Measurements from ENCODE around the gene LRRC36.

LRRC36 gene

DNA sequence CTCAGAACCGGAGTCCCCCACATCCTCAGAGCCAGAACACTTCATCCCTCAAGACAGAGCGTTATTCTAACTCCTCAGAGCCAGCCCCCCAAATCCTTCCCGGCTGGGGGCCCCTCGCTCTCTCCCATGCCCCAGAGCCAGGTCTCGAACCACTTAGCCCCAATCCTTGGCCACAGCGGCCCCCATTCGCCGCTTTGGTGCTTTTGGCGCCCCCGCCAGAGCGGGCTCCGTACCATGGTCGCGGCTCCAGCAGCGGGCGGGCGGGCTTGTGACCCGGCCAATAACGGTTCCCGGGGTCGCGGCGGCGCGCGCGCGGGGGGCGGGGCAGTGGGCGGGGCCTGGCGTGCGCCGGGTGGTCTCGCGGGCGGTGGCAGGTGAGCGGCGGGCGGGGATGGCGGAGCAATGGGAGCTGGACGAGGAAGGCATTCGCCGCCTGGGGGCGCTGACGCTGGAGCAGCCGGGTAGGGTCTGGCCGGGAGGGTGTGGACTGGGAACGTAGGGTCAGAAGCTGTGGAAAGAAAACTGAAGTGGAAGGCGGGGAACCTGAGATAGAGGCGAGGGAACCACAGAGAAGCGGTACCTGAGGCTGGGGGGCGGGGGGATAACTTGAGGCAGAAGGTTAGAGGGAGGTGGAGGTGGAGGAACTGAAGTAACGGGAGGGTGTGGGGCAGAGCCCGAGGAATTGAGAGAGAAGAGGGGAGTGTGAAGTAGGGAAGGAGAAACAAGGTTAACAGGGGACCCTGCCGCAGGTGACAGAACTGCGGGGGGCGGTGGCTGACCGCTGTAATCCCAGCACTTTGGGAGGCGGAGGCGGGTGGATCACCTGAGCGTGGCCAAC is at the start of gene LRRC36, which contains the start of gene KCTD19:
Gene LRRC36, plus strand, starts transcription at position 344 of the 838 bp plus-strand sequence. Its CDS starts 48 bp downstream, at position 392.
Gene KCTD19, minus strand, starts transcription at position 270 of the 838 bp plus-strand sequence. Its CDS starts 34 bp downstream, at position 236.
- Mint-ChIP-seq H3K27me3 (peaks cover 35% of the 10 kb centered on the region), H3K9me3 (no peaks in the 10 kb centered on the region), H3K27ac (peak within 1 kb of the TSS; percentile 57), H3K36me3 (no peaks in the 10 kb centered on the region), H3K4me3 (peak within 1 kb of the TSS; percentile 81), H3K4me1 (peaks cover 8% of the 10 kb centered on the region)

- H3K4me1 Mint-ChIP-seq: peaks cover 13% of the 10 kb centered on the region
- no peaks in the 10 kb centered on the region for H3K27me3 Mint-ChIP-seq
- peak overlapping the region; percentile 65 for H3K27ac Mint-ChIP-seq
- peak overlapping the region; percentile 67 for H3K4me3 Mint-ChIP-seq
- no peaks in the 10 kb centered on the region for H3K9me3 Mint-ChIP-seq
- peaks cover 3% of the 10 kb centered on the region for H3K36me3 Mint-ChIP-seq
Measured at GRCh38 chr16:67277294-67277998, 49.2 kb upstream of the LRRC36 start.

GRCh38 chr16:67277999-67278772 is 48.4 kb upstream of the LRRC36 start:
- no peaks in the 10 kb centered on the region for H3K27me3 Mint-ChIP-seq
- H3K36me3 Mint-ChIP-seq: peaks cover 4% of the 10 kb centered on the region
- peaks cover 13% of the 10 kb centered on the region for H3K4me1 Mint-ChIP-seq
- H3K4me3 Mint-ChIP-seq: peak overlapping the region; percentile 92
- peak overlapping the region; percentile 88 for H3K27ac Mint-ChIP-seq
- no peaks in the 10 kb centered on the region for H3K9me3 Mint-ChIP-seq

- Mint-ChIP-seq H3K4me3 (peak overlapping the region; percentile 92), H3K9me3 (no peaks in the 10 kb centered on the region), H3K4me1 (peaks cover 13% of the 10 kb centered on the region), H3K27me3 (no peaks in the 10 kb centered on the region), H3K27ac (peak overlapping the region; percentile 88), H3K36me3 (peaks cover 4% of the 10 kb centered on the region)
Measured at GRCh38 chr16:67278773-67279295, 47.8 kb upstream of the LRRC36 start.

- no peaks in the 10 kb centered on the region for H3K27me3 Mint-ChIP-seq
- H3K9me3 Mint-ChIP-seq: no peaks in the 10 kb centered on the region
- H3K27ac Mint-ChIP-seq: peak within 1 kb of the TSS; percentile 88
- H3K4me3 Mint-ChIP-seq: peak within 1 kb of the TSS; percentile 92
- peaks cover 13% of the 10 kb centered on the region for H3K4me1 Mint-ChIP-seq
- H3K36me3 Mint-ChIP-seq: peaks cover 4% of the 10 kb centered on the region
Measured at GRCh38 chr16:67279296-67280089, 47.1 kb upstream of the LRRC36 start, which contains the start of gene PLEKHG4. Gene PLEKHG4 (plus strand): TSS chr16:67279532. CDS start chr16:67280045, 513 bp downstream.

DNA sequence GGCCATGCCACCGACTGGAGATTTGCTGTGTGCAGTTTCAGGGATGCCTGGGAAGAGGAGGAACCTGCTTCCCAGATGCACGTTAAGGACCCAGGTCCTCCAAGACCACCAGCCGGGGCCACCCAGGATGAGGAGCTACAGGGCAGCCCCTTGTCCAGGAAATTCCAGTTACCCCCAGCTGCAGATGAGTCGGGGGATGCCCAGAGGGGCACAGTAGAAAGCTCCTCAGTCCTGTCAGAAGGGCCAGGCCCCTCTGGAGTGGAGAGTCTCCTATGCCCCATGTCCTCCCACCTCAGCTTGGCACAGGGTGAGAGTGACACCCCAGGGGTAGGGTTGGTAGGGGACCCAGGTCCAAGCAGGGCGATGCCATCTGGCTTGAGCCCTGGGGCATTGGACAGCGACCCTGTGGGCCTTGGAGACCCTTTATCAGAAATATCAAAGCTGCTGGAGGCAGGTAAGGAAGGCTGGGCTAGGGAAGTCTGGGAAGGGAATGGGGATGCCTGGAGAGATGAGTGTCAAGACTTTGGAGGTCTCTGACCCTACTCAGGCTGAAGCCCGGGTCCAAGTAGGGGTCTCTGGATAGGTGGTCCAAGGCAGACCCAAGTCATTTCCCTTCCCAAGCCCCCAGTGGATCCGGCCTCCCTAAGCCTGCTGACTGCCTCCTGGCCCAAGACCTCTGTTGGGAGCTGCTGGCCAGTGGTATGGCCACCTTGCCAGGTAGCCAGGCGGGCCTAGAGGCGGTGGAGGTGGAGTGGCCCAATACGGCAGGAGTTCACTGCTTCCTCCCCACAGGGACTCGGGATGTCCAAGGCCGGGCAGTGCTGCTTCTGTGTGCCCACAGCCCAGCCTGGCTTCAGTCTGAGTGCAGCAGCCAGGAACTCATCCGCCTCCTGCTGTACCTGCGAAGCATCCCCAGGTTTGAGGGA is 46.3 kb upstream of the LRRC36 start:
- peak overlapping the region; percentile 73 for H3K4me3 Mint-ChIP-seq
- no peaks in the 10 kb centered on the region for H3K27me3 Mint-ChIP-seq
- peaks cover 4% of the 10 kb centered on the region for H3K36me3 Mint-ChIP-seq
- no peaks in the 10 kb centered on the region for H3K9me3 Mint-ChIP-seq
- peak overlapping the region; percentile 46 for H3K27ac Mint-ChIP-seq
- peaks cover 11% of the 10 kb centered on the region for H3K4me1 Mint-ChIP-seq

DNA sequence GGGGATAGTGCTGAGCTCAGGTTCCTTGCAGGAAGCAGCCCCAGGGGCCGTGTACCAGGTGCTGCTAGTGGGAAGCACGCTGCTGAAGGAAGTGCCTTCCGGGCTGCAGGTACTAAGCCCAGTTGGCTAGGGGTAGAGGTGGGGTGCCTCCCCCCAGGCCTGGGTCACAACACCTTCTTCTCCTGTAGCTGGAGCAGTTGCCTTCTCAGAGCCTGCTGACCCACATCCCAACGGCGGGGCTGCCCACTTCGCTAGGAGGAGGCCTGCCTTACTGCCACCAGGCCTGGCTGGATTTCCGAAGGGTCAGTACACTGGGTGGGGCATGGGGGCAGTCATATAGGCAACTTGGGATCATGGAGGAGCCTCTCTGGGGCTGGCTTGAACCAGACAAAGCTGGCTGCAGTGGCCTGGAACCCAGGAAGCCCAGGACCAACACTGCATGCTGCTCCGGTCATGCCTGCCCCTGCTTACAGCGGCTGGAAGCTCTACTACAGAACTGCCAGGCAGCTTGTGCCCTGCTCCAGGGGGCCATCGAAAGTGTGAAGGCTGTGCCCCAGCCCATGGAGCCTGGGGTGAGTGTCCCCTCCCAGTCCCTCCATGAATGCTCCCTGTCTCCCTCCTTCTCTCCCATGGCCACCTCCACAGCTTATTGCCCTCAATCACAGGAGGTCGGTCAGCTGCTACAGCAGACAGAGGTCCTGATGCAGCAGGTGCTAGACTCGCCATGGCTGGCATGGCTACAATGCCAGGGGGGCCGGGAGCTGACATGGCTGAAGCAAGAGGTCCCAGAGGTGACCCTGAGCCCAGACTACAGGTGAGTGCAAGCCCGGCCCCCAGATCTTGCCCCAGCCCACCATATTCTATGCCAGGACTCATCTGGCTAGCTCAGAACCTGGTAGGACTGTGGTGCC is 44.8 kb upstream of the LRRC36 start:
- Mint-ChIP-seq H3K27me3 (no peaks in the 10 kb centered on the region), H3K36me3 (peaks cover 2% of the 10 kb centered on the region), H3K4me1 (peaks cover 5% of the 10 kb centered on the region), H3K9me3 (no peaks in the 10 kb centered on the region), H3K4me3 (no peak overlapping the region), H3K27ac (no peak overlapping the region)

- no peaks in the 10 kb centered on the region for H3K27me3 Mint-ChIP-seq
- no peak overlapping the region for H3K27ac Mint-ChIP-seq
- peaks cover 2% of the 10 kb centered on the region for H3K4me1 Mint-ChIP-seq
- no peak overlapping the region for H3K4me3 Mint-ChIP-seq
- H3K9me3 Mint-ChIP-seq: no peaks in the 10 kb centered on the region
- peaks cover 2% of the 10 kb centered on the region for H3K36me3 Mint-ChIP-seq
Measured at GRCh38 chr16:67282447-67282805, 44.2 kb upstream of the LRRC36 start.

GRCh38 chr16:67283039-67283825 is 43.4 kb upstream of the LRRC36 start:
- no peak overlapping the region for H3K4me3 Mint-ChIP-seq
- H3K27ac Mint-ChIP-seq: no peak overlapping the region
- no peaks in the 10 kb centered on the region for H3K9me3 Mint-ChIP-seq
- peaks cover 2% of the 10 kb centered on the region for H3K36me3 Mint-ChIP-seq
- H3K4me1 Mint-ChIP-seq: no peaks in the 10 kb centered on the region
- no peaks in the 10 kb centered on the region for H3K27me3 Mint-ChIP-seq

DNA sequence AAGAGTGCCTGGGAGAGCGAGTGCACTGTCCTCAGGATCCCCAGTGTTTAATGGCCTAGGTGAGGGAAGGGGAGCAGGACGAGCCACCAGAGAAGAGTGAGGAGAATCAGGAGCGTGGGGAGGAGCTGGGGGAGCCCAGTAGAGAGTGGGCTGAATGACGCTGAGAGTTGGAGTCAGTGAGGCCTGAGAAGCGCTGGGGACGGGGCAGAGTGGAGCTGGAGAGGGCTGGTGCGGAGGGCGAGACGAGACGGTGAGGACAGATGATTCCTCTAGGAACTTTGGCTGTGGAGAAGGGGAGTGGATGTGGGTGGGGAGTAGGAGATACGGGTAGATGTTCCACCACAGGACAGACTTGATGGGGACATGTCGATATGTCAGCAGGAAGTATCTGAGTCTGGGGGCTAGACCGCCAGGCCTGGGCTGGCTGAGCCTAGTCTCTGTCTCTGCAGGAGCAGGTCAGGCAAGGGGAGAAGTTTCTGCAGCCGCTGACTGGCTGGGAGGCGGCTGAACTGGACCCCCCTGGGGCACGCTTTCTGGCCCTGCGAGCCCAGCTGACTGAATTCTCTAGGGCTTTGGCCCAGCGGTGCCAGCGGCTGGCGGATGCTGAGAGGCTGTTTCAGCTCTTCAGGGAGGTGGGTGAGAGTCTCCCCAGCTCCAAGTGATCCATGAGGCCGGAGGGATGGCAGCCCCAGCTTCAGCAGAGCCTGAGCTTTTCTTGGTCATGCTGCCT is 42.6 kb upstream of the LRRC36 start:
- H3K27ac Mint-ChIP-seq: no peak overlapping the region
- no peaks in the 10 kb centered on the region for H3K27me3 Mint-ChIP-seq
- no peak overlapping the region for H3K4me3 Mint-ChIP-seq
- H3K4me1 Mint-ChIP-seq: no peaks in the 10 kb centered on the region
- H3K36me3 Mint-ChIP-seq: peaks cover 2% of the 10 kb centered on the region
- no peaks in the 10 kb centered on the region for H3K9me3 Mint-ChIP-seq

- no peak overlapping the region for H3K4me3 Mint-ChIP-seq
- no peak overlapping the region for H3K27ac Mint-ChIP-seq
- H3K36me3 Mint-ChIP-seq: peaks cover 2% of the 10 kb centered on the region
- H3K9me3 Mint-ChIP-seq: no peaks in the 10 kb centered on the region
- H3K4me1 Mint-ChIP-seq: no peaks in the 10 kb centered on the region
- H3K27me3 Mint-ChIP-seq: no peaks in the 10 kb centered on the region
Measured at GRCh38 chr16:67284699-67285646, 41.6 kb upstream of the LRRC36 start.

Measured in activated naive CD4-positive, alpha-beta T cell treated with anti-CD3 and anti-CD28 coated beads, Interleukin-2, amount 50 U/mL, for 24 hours (primary cell).